ENCODE results near the gene HMGN2.

Gene HMGN2

GRCh38 chr1:26524181-26524580, 51.9 kb downstream of the HMGN2 start:
- no peak overlapping the region for H3K4me3 ChIP-seq (ENCODE audit: insufficient read depth, low read depth, low read length)
- 85 to 87% methylated on average over 4 of the region's 4 CpGs for WGBS, 2 experiments
- H3K4me1 ChIP-seq (ENCODE audit: control insufficient read depth, insufficient read depth, low read length): no peaks in the 10 kb centered on the region
- no peak overlapping the region for H3K27ac ChIP-seq (ENCODE audit: insufficient read depth, low read depth, low read length, poor library complexity, severe bottlenecking)
- H3K27me3 ChIP-seq (ENCODE audit: control insufficient read depth, insufficient read depth, low read length, poor library complexity, severe bottlenecking): no peaks in the 10 kb centered on the region
- H3K36me3 ChIP-seq (ENCODE audit: control insufficient read depth, insufficient read depth, low read length): no peaks in the 10 kb centered on the region
- H3K9me3 ChIP-seq (ENCODE audit: control insufficient read depth, low read length): no peaks in the 10 kb centered on the region

Data from ectodermal cell (in vitro differentiated cells).